Tongue (tissue), 2 donors: ENCODE measurements around the gene ZBTB20. TPM values are rescaled to one million over a fixed set of nuclear protein-coding genes. Genes with fewer than 3 reads are reported as not detected.
"Not testable (repeated sequence)": the region's sequence is repeated elsewhere in the genome, so short reads cannot be mapped to it uniquely, and the experiment has no call there.

Source experiments
- DNase-seq: peaks from one replicate; pipeline ENCODE4 v3.0.0-alpha.2; 2015
- total RNA-seq: library from RNA; depleted of rRNA; stranded (reverse); fragments of >200 nt; gene quantifications from one replicate; pipeline ENCODE4 v1.2.3, GENCODE V29; 2014

ZBTB20 gene
- total RNA-seq, 1 donor from 2014 or later, result 79.5 TPM

GRCh38 chr3:114712728-114713492 is 434.2 kb downstream of the ZBTB20 start:
- no peak for DNase-seq

GRCh38 chr3:114711321-114711886 is 435.7 kb downstream of the ZBTB20 start:
- no peak for DNase-seq

- no peak for DNase-seq
Observed at GRCh38 chr3:114709102-114709501, 438.0 kb downstream of the ZBTB20 start.

GRCh38 chr3:114707252-114707860 is 439.7 kb downstream of the ZBTB20 start:
- DNase-seq, result no peak

- no peak for DNase-seq
Observed at GRCh38 chr3:114706591-114707232, 440.4 kb downstream of the ZBTB20 start.

- DNase-seq, result no peak
Observed at GRCh38 chr3:114700637-114701234, 446.4 kb downstream of the ZBTB20 start.

- no peak for DNase-seq
Observed at GRCh38 chr3:114698146-114699105, 448.7 kb downstream of the ZBTB20 start.

GRCh38 chr3:114697401-114697800 is 449.7 kb downstream of the ZBTB20 start:
- DNase-seq, result no peak

GRCh38 chr3:114694251-114694650 is 452.8 kb downstream of the ZBTB20 start:
- no peak for DNase-seq

GRCh38 chr3:114691871-114692270 is 455.2 kb downstream of the ZBTB20 start:
- no peak for DNase-seq

GRCh38 chr3:114690911-114691310 is 456.2 kb downstream of the ZBTB20 start:
- DNase-seq, result no peak

- DNase-seq, result peak; percentile 78
Observed at GRCh38 chr3:114687151-114687550, 459.9 kb downstream of the ZBTB20 start.

- DNase-seq, result peak; percentile 19
Observed at GRCh38 chr3:114686621-114687020, 460.5 kb downstream of the ZBTB20 start.

GRCh38 chr3:114685161-114685560 is 461.9 kb downstream of the ZBTB20 start:
- no peak for DNase-seq

- no peak for DNase-seq
Observed at GRCh38 chr3:114680299-114680698, 466.8 kb downstream of the ZBTB20 start.

GRCh38 chr3:114679773-114680172 is 467.3 kb downstream of the ZBTB20 start:
- DNase-seq, result not testable (repeated sequence)

GRCh38 chr3:114675104-114675503 is 472.0 kb downstream of the ZBTB20 start:
- DNase-seq, result no peak

- no peak for DNase-seq
Observed at GRCh38 chr3:114674036-114674435, 473.1 kb downstream of the ZBTB20 start.

- no peak for DNase-seq
Observed at GRCh38 chr3:114673481-114673880, 473.6 kb downstream of the ZBTB20 start.

- DNase-seq, result no peak
Observed at GRCh38 chr3:114672692-114673447, 474.2 kb downstream of the ZBTB20 start.
